Osteoblast (primary cell): ENCODE results near the gene DAZAP2. TPM values are rescaled to one million over a fixed set of nuclear protein-coding genes. Genes with fewer than 3 reads are reported as not detected.

Experiments used
- DNase-seq: peaks from one replicate; pipeline ENCODE4 v3.0.0; 2011; ENCODE audit warnings: low spot score, mixed read lengths; ENCODE audit not compliant: insufficient read length; ENCODE audit errors: missing footprints
- H2AFZ ChIP-seq: 2 replicates; pipeline ENCODE4 v1.6.0; 2011; ENCODE audit warnings: mild to moderate bottlenecking, low read length
- H3K27ac ChIP-seq: 2 replicates; pipeline ENCODE4 v1.5.1; 2011; ENCODE audit warnings: mild to moderate bottlenecking, low read depth, low read length, moderate library complexity
- H3K27me3 ChIP-seq: 2 replicates; pipeline ENCODE4 v1.6.0; 2012; ENCODE audit warnings: mild to moderate bottlenecking, control low read depth, inconsistent platforms, low read length, moderate library complexity; ENCODE audit not compliant: insufficient read depth
- H3K36me3 ChIP-seq: 2 replicates; pipeline ENCODE4 v1.5.1; 2011; ENCODE audit warnings: mild to moderate bottlenecking, low read length, control low read depth, moderate library complexity; ENCODE audit not compliant: insufficient read depth
- H3K4me1 ChIP-seq: 2 replicates; pipeline ENCODE4 v1.5.1; 2011; ENCODE audit warnings: mild to moderate bottlenecking, low read length, control low read depth, moderate library complexity; ENCODE audit not compliant: insufficient read depth
- H3K4me2 ChIP-seq: 2 replicates; pipeline ENCODE4 v1.6.0; 2011; ENCODE audit warnings: mild to moderate bottlenecking, low read length; ENCODE audit not compliant: insufficient read depth
- H3K4me3 ChIP-seq: fragments of 200-600 bp; sonication (generic); 3 replicates; pipeline ENCODE4 v1.5.1; 2012; ENCODE audit warnings: mild to moderate bottlenecking, low read length, inconsistent platforms; ENCODE audit not compliant: insufficient read depth
- H3K79me2 ChIP-seq: 2 replicates; pipeline ENCODE4 v1.6.0; 2012; ENCODE audit warnings: mild to moderate bottlenecking, low read length, control low read depth, inconsistent platforms; ENCODE audit not compliant: insufficient read depth
- H3K9me3 ChIP-seq: 2 replicates; pipeline ENCODE4 v1.5.1; 2011; ENCODE audit warnings: low read depth, low read length, control low read depth
- H4K20me1 ChIP-seq: 2 replicates; pipeline ENCODE4 v1.6.0; 2012; ENCODE audit warnings: mild to moderate bottlenecking, low read length, control low read depth; ENCODE audit not compliant: insufficient read depth
- total RNA-seq: library from RNA; depleted of rRNA; stranded (reverse); fragments of >200 nt; gene quantifications from 2 replicates; pipeline ENCODE4 v1.2.3, GENCODE V29; 2012
- TF ChIP-seq, protein P1 (sequence below): IDR thresholded peaks from 2 replicates; pipeline ENCODE4 v1.5.1; 2011; ENCODE audit warnings: mild to moderate bottlenecking, low read depth, low read length, moderate library complexity; ENCODE audit errors: extremely low read depth

Gene DAZAP2
- total RNA-seq, 1 donor, result 160 TPM

GRCh38 chr12:51264297-51264696 lies 25.7 kb downstream of the DAZAP2 start:
- H3K9me3 ChIP-seq, result no peaks in the 10 kb centered on the region
- peaks cover 3% of the 10 kb centered on the region for H4K20me1 ChIP-seq
- TF ChIP-seq, protein P1, sequence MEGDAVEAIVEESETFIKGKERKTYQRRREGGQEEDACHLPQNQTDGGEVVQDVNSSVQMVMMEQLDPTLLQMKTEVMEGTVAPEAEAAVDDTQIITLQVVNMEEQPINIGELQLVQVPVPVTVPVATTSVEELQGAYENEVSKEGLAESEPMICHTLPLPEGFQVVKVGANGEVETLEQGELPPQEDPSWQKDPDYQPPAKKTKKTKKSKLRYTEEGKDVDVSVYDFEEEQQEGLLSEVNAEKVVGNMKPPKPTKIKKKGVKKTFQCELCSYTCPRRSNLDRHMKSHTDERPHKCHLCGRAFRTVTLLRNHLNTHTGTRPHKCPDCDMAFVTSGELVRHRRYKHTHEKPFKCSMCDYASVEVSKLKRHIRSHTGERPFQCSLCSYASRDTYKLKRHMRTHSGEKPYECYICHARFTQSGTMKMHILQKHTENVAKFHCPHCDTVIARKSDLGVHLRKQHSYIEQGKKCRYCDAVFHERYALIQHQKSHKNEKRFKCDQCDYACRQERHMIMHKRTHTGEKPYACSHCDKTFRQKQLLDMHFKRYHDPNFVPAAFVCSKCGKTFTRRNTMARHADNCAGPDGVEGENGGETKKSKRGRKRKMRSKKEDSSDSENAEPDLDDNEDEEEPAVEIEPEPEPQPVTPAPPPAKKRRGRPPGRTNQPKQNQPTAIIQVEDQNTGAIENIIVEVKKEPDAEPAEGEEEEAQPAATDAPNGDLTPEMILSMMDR, result no peak
- H3K27ac ChIP-seq, result no peak overlapping the region
- no peak overlapping the region for H2AFZ ChIP-seq
- DNase-seq, result no peak
- no peak overlapping the region for H3K4me3 ChIP-seq
- H3K4me2 ChIP-seq, result no peak overlapping the region
- H3K27me3 ChIP-seq, result no peaks in the 10 kb centered on the region
- H3K79me2 ChIP-seq, result peaks cover 58% of the 10 kb centered on the region
- H3K36me3 ChIP-seq, result no peaks in the 10 kb centered on the region
- peaks cover 13% of the 10 kb centered on the region for H3K4me1 ChIP-seq

- no peak for DNase-seq
- TF ChIP-seq, protein P1, result no peak
- H3K79me2 ChIP-seq, result peaks cover 62% of the 10 kb centered on the region
- no peak overlapping the region for H2AFZ ChIP-seq
- no peak overlapping the region for H3K27ac ChIP-seq
- no peaks in the 10 kb centered on the region for H3K27me3 ChIP-seq
- no peak overlapping the region for H3K4me3 ChIP-seq
- H3K4me1 ChIP-seq, result peaks cover 16% of the 10 kb centered on the region
- H3K36me3 ChIP-seq, result no peaks in the 10 kb centered on the region
- no peak overlapping the region for H3K4me2 ChIP-seq
- peaks cover 3% of the 10 kb centered on the region for H4K20me1 ChIP-seq
- H3K9me3 ChIP-seq, result no peaks in the 10 kb centered on the region
These were observed 26.4 kb downstream of the DAZAP2 start for GRCh38 chr12:51265024-51265423.

- DNase-seq, result peak; percentile 85
- Histone ChIP-seq H3K27ac (peak overlapping the region; percentile 15), H3K4me2 (peak overlapping the region; percentile 100), H2AFZ (peak overlapping the region; percentile 86), H3K9me3 (no peaks in the 10 kb centered on the region), H3K36me3 (no peaks in the 10 kb centered on the region), H3K27me3 (no peaks in the 10 kb centered on the region), H3K4me3 (peak overlapping the region; percentile 82), H4K20me1 (no peaks in the 10 kb centered on the region), H3K4me1 (peaks cover 21% of the 10 kb centered on the region), H3K79me2 (peaks cover 42% of the 10 kb centered on the region)
- TF ChIP-seq, protein P1, result peak; percentile 28
These were observed 30.8 kb downstream of the DAZAP2 start for GRCh38 chr12:51269174-51270066.
